Loucy (cell line): ENCODE measurements around the gene FLRT2.

Experiments used
- H2AFZ ChIP-seq: fragments of 200-600 bp; sonication (generic); 2 replicates; pipeline ENCODE4 v1.6.0; 2016; ENCODE audit warnings: antibody characterized with exemption, mild to moderate bottlenecking, low read length, moderate library complexity
- H3F3A ChIP-seq: fragments of 200-600 bp; 2 replicates; pipeline ENCODE4 v1.6.0; 2016; ENCODE audit warnings: antibody characterized with exemption, low read depth, mild to moderate bottlenecking
- H3K27me3 ChIP-seq: fragments of 200-600 bp; sonication (generic); 2 replicates; pipeline ENCODE4 v1.6.1; 2014; ENCODE audit warnings: low read length, mild to moderate bottlenecking; ENCODE audit not compliant: insufficient read depth, poor library complexity, severe bottlenecking
- H3K36me3 ChIP-seq: fragments of 200-600 bp; sonication (generic); 2 replicates; pipeline ENCODE4 v1.6.1; 2016; ENCODE audit warnings: low read length; ENCODE audit not compliant: insufficient read depth
- H3K4me1 ChIP-seq: fragments of 200-600 bp; sonication (generic); 2 replicates; pipeline ENCODE4 v1.5.1; 2014; ENCODE audit warnings: low read length, mild to moderate bottlenecking; ENCODE audit not compliant: insufficient read depth, poor library complexity, severe bottlenecking
- H3K4me2 ChIP-seq: fragments of 200-600 bp; sonication (generic); 2 replicates; pipeline ENCODE4 v1.6.0; 2014; ENCODE audit warnings: antibody characterized with exemption, low read length, low read depth, mild to moderate bottlenecking; ENCODE audit not compliant: poor library complexity, severe bottlenecking
- H3K4me3 ChIP-seq: fragments of 200-600 bp; sonication (generic); 2 replicates; pipeline ENCODE4 v1.5.1; 2014; ENCODE audit warnings: low read length, mild to moderate bottlenecking, mixed read lengths; ENCODE audit not compliant: poor library complexity, severe bottlenecking
- H3K79me2 ChIP-seq: fragments of 200-600 bp; sonication (generic); 2 replicates; pipeline ENCODE4 v1.6.1; 2014; ENCODE audit warnings: low read length; ENCODE audit not compliant: insufficient read depth
- H3K9ac ChIP-seq: fragments of 200-600 bp; sonication (generic); 2 replicates; pipeline ENCODE4 v1.6.0; 2014; ENCODE audit warnings: mild to moderate bottlenecking, low read depth, low read length, moderate library complexity; ENCODE audit not compliant: poor library complexity, severe bottlenecking
- H3K9me2 ChIP-seq: fragments of 200-600 bp; sonication (generic); replicated peaks from 2 replicates; pipeline ENCODE4 v1.6.1; 2016; ENCODE audit warnings: low read depth, low read length, mixed read lengths
- H3K9me3 ChIP-seq: fragments of 200-600 bp; sonication (generic); 2 replicates; pipeline ENCODE4 v1.6.1; 2014; ENCODE audit warnings: mild to moderate bottlenecking, antibody characterized with exemption, low read length, low read depth; ENCODE audit not compliant: insufficient read depth
- H4K20me1 ChIP-seq: fragments of 200-600 bp; sonication (generic); 2 replicates; pipeline ENCODE4 v1.6.0; 2014; ENCODE audit warnings: antibody characterized with exemption, low read length, mild to moderate bottlenecking; ENCODE audit not compliant: insufficient read depth, poor library complexity, severe bottlenecking
- CTCF ChIP-seq: fragments of 200-600 bp; sonication (generic); conservative IDR thresholded peaks from 2 replicates; pipeline ENCODE4 v1.5.1; 2014; ENCODE audit warnings: mild to moderate bottlenecking, antibody characterized with exemption, low read length
- EZH2phosphoT487 ChIP-seq: fragments of 200-600 bp; IDR thresholded peaks from 2 replicates; pipeline ENCODE4 v1.6.1; 2018; ENCODE audit warnings: antibody characterized with exemption, mild to moderate bottlenecking, moderate library complexity, borderline replicate concordance

FLRT2 gene

GRCh38 chr14:85597701-85598100 is 67.8 kb downstream of the FLRT2 start:
- H3K9me3 ChIP-seq: no peaks in the 10 kb centered on the region
- H3K9ac ChIP-seq: no peak overlapping the region
- H3K4me1 ChIP-seq: no peaks in the 10 kb centered on the region
- no peak overlapping the region for H2AFZ ChIP-seq
- no peaks in the 10 kb centered on the region for H3K79me2 ChIP-seq
- H3K36me3 ChIP-seq: no peaks in the 10 kb centered on the region
- H3K4me2 ChIP-seq: no peak overlapping the region
- TF ChIP-seq EZH2phosphoT487 (no peak), CTCF (no peak)
- no peaks in the 10 kb centered on the region for H4K20me1 ChIP-seq
- H3K4me3 ChIP-seq: no peak overlapping the region
- no peaks in the 10 kb centered on the region for H3K27me3 ChIP-seq
- no peaks in the 10 kb centered on the region for H3F3A ChIP-seq
- H3K9me2 ChIP-seq: no peaks in the 10 kb centered on the region

GRCh38 chr14:85599939-85600338 is 70.0 kb downstream of the FLRT2 start:
- Histone ChIP-seq H3K9me3 (no peaks in the 10 kb centered on the region), H3K27me3 (no peaks in the 10 kb centered on the region), H4K20me1 (no peaks in the 10 kb centered on the region), H3K4me2 (no peak overlapping the region), H3K9me2 (no peaks in the 10 kb centered on the region), H3K9ac (no peak overlapping the region), H3K79me2 (no peaks in the 10 kb centered on the region), H2AFZ (no peak overlapping the region), H3F3A (no peaks in the 10 kb centered on the region), H3K4me3 (no peak overlapping the region), H3K4me1 (no peaks in the 10 kb centered on the region), H3K36me3 (no peaks in the 10 kb centered on the region)
- no peak for TF ChIP-seq EZH2phosphoT487
- no peak for TF ChIP-seq CTCF

GRCh38 chr14:85601246-85601645 is 71.3 kb downstream of the FLRT2 start:
- Histone ChIP-seq H3F3A (no peaks in the 10 kb centered on the region), H3K9ac (no peak overlapping the region), H3K9me3 (no peaks in the 10 kb centered on the region), H3K9me2 (no peaks in the 10 kb centered on the region), H3K36me3 (no peaks in the 10 kb centered on the region), H4K20me1 (no peaks in the 10 kb centered on the region), H2AFZ (no peak overlapping the region), H3K79me2 (no peaks in the 10 kb centered on the region), H3K27me3 (no peaks in the 10 kb centered on the region), H3K4me1 (no peaks in the 10 kb centered on the region), H3K4me2 (no peak overlapping the region), H3K4me3 (no peak overlapping the region)
- TF ChIP-seq EZH2phosphoT487 (no peak), CTCF (no peak)
